Pancreas (tissue), 10 donors: ENCODE results near the gene FAM9C. TPM values are rescaled to one million over a fixed set of nuclear protein-coding genes. Genes with fewer than 3 reads are reported as not detected.

Experiments used
- ATAC-seq, 4 donors: fragments of 200-7000 bp; cut with Tn5 transposase; one replicate each; pipeline versions ENCODE4 v1.8.0 to v1.9.1; 2020; ENCODE audit warnings: mild to moderate bottlenecking in 4 of 4, moderate library complexity in 4 of 4
- DNase-seq, 6 donors: peaks; one replicate each; pipeline ENCODE4 v3.0.0-alpha.2; 2020
- FAIRE-seq: peaks from 2 replicates; lab custom pipeline; 2012; peaks lifted over from hg19 to GRCh38; lab: Jason Lieb, UNC
- H3K27ac ChIP-seq, 4 donors: fragments of 200-600 bp; sonication (generic); 1 replicate in 3 of 4; 2 replicates in 1 of 4; pipeline versions ENCODE4 v1.5.0 to v1.8.0; 2020
- H3K27me3 ChIP-seq, 4 donors: fragments of 200-600 bp; one replicate each; pipeline ENCODE4 v1.8.0; 2021
- H3K36me3 ChIP-seq, 3 donors: fragments of 200-600 bp; sonication (generic) in 1 of 3; one replicate each; pipeline versions ENCODE4 v1.5.0 to v1.8.0; 2020 to 2021
- H3K4me1 ChIP-seq, 3 donors: fragments of 200-600 bp; one replicate each; pipeline ENCODE4 v1.8.0; 2021
- H3K4me3 ChIP-seq, 4 donors: fragments of 200-600 bp; sonication (generic) in 2 of 4; one replicate each; pipeline versions ENCODE4 v1.5.0 to v1.8.0; 2020 to 2021
- H3K9me3 ChIP-seq, 4 donors: fragments of 200-600 bp; one replicate each; pipeline ENCODE4 v1.8.0; 2021
- CTCF ChIP-seq, 4 donors: fragments of 200-600 bp; sonication (generic) in 3 of 4; IDR thresholded peaks; one replicate each; pipeline versions ENCODE4 v1.5.0 to v1.8.0; 2021; ENCODE audit warnings: antibody characterized with exemption in 4 of 4
- WGBS, 2 donors: extraction: QIAGEN DNeasy Blood & Tissue Kit; methylation state at CpG; one replicate each; pipeline ENCODE4 v1.1.7; 2013; 5-methylcytosine and 5-hydroxymethylcytosine counted together
- intact Hi-C, 3 donors: fragments of 100-400 bp; cut with DNase I; formaldehyde crosslinking; loops; one replicate each; pipeline versions ENCODE4 v1.11.1 to v1.14.2; 2022
- polyA plus RNA-seq, 2 donors: library from polyadenylated mRNA; stranded (reverse); fragments of 200-250 nt; gene quantifications; one replicate each; pipeline ENCODE4 v1.2.3, GENCODE V29; 2013
- total RNA-seq, 6 donors: library from RNA; stranded (reverse); fragmentation: NEBNext Ultra II Directional in 4 of 6; extraction: Animal tissue kit (Norgen Biotek cat#: 25700) in 4 of 6; gene quantifications; one replicate each; pipeline versions ENCODE4 v1.2.1 to v1.2.4, GENCODE V29; 2021 to 2023
- donor health status: healthy with polysubstance abuse.
- donor health status: DM: no; HTN: no; CAD: no; lungs with moderate emphysema.
- donor health status: DM: no; HTN: no; CAD: no.
- donor health status: control.
- donor health status: control.
- donor health status: Bipolar disorder and iron deficiency.
- donor health status: DM: yes; HTN: yes; CAD: no.
- donor health status: DM: no; HTN: no; CAD: no.
- donor health status: DM: no; HTN: no; CAD: no.
- donor health status: DM: yes; HTN: yes; CAD: no.

Gene FAM9C
- total and polyA plus RNA-seq, 8 donors: not detected

GRCh38 chrX:13081395-13082205, 37.2 kb upstream of the FAM9C start:
- no peak for TF ChIP-seq CTCF (IDR thresholded peaks at IDR 0.05)
- no peak for DNase-seq
- no peak overlapping the region for H3K4me3 ChIP-seq
- H3K27ac ChIP-seq: peak overlapping the region in 2 of 4 donors; percentile 9 to 60
- FAIRE-seq: peak; percentile 60
- H3K4me1 ChIP-seq: peaks cover 0 to 6% (median 0%) of the 10 kb centered on the region in 3 donors
- H3K9me3 ChIP-seq: no peaks in the 10 kb centered on the region
- intact Hi-C loops: no loop called here
- H3K36me3 ChIP-seq: no peaks in the 10 kb centered on the region
- ATAC-seq: no peak
- H3K27me3 ChIP-seq: no peaks in the 10 kb centered on the region
- 45 to 51% methylated on average over 6 of the region's 6 CpGs for WGBS, 2 donors

DNA sequence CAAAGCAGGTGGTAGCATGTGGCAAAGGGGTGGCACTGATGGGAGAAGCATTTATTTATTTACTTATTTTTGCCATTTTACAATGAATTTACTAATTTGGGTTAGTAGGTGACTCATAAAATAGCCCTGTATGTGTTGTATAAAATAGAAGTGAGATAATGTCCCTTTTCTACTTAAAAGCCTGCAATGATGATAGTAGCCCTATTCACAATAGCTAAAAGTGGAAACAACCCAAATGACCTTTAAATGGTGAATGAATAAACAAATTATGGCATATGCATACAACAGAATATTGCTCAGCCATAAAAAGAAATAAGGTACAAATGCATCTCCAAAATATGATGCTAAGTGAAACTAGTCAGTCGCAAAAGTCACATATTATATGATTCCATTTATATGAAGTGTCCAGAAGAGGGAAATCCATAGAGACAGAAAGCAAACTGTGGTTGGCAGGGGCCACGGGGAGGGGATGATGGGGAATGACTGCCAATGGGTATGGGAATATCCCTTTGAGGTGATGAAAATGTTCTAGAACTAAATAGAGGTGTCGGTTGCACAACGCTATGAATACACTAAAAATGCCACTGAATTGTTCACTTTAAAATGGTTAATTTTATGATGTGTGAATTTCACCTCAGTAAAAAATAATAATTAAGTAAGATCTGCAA, 35.8 kb upstream of the FAM9C start:
- intact Hi-C loops: no loop called here
- no peak for FAIRE-seq

GRCh38 chrX:13078739-13079444, 34.5 kb upstream of the FAM9C start:
- intact Hi-C loops: no loop called here
- TF ChIP-seq CTCF (IDR thresholded peaks at IDR 0.05): no peak
- DNase-seq (peak in 4 of 6 donors; percentile 33 to 53 (median 46)), ATAC-seq (peak; percentile 76 to 80 (median 80)), FAIRE-seq (no peak)
- H3K27me3 ChIP-seq: no peaks in the 10 kb centered on the region
- H3K27ac ChIP-seq: peak overlapping the region in 3 of 4 donors; percentile 47 to 83 (median 67)
- no peak overlapping the region for H3K4me3 ChIP-seq
- H3K4me1 ChIP-seq: peaks cover 0 to 6% (median 0%) of the 10 kb centered on the region in 3 donors
- H3K9me3 ChIP-seq: no peaks in the 10 kb centered on the region
- H3K36me3 ChIP-seq: no peaks in the 10 kb centered on the region
- WGBS, 2 donors: 18 to 45% methylated on average over 10 of the region's 10 CpGs

More for the DNA sequence above, 35.8 kb upstream of the FAM9C start:
- Histone ChIP-seq H3K9me3 (no peaks in the 10 kb centered on the region), H3K4me3 (no peak overlapping the region), H3K4me1 (peaks cover 0 to 6% (median 0%) of the 10 kb centered on the region in 3 donors), H3K27me3 (no peaks in the 10 kb centered on the region), H3K27ac (no peak overlapping the region), H3K36me3 (no peaks in the 10 kb centered on the region)
- no peak for TF ChIP-seq CTCF (IDR thresholded peaks at IDR 0.05)
- ATAC-seq (no peak), DNase-seq (no peak)
- 90 to 95% methylated on average over 4 of the region's 4 CpGs for WGBS, 2 donors

DNA sequence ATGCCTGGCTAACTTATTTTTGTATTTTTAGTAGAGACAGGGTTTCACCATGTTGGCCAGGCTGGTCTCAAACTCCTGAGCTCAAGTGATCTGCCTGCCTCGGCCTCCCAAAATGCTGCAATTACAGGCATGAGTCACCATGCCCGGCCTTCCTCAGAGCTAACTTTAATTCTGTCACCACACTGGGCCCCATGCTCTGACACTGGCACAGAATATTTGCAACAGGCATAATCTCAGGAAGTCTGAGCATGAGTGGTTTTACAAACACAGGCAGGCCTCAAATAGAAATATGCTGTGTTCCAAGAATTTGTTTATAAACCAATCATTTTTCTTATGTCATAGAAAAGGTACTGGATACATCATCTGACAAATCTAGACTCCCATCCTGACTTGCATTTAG, 32.7 kb upstream of the FAM9C start:
- H3K36me3 ChIP-seq: no peaks in the 10 kb centered on the region
- 62 to 71% methylated on average over 2 of the region's 2 CpGs for WGBS, 2 donors
- no peaks in the 10 kb centered on the region for H3K9me3 ChIP-seq
- H3K27ac ChIP-seq: no peak overlapping the region
- intact Hi-C loops: no loop called here
- no peak for ATAC-seq
- peaks cover 0 to 6% (median 0%) of the 10 kb centered on the region in 3 donors for H3K4me1 ChIP-seq
- DNase-seq: no peak
- H3K27me3 ChIP-seq: no peaks in the 10 kb centered on the region
- no peak overlapping the region for H3K4me3 ChIP-seq
- no peak for TF ChIP-seq CTCF (IDR thresholded peaks at IDR 0.05)
- FAIRE-seq: no peak
